Forelimb muscle (tissue), 1 donor: ENCODE measurements around the gene BICC1. TPM values are rescaled to one million over a fixed set of nuclear protein-coding genes. Genes with fewer than 3 reads are reported as not detected.

ENCODE experiments used
- DNase-seq: peaks from one replicate; pipeline ENCODE4 v3.0.0-alpha.2; 2013; ENCODE audit warnings: low read depth
- polyA plus RNA-seq: library from polyadenylated mRNA; unstranded; fragments of 120-200 nt; gene quantifications from one replicate; pipeline ENCODE4 v1.2.1, GENCODE V29; 2013; ENCODE audit not compliant: insufficient read length

BICC1 gene
- polyA plus RNA-seq, 1 donor = 14.5 TPM

DNA sequence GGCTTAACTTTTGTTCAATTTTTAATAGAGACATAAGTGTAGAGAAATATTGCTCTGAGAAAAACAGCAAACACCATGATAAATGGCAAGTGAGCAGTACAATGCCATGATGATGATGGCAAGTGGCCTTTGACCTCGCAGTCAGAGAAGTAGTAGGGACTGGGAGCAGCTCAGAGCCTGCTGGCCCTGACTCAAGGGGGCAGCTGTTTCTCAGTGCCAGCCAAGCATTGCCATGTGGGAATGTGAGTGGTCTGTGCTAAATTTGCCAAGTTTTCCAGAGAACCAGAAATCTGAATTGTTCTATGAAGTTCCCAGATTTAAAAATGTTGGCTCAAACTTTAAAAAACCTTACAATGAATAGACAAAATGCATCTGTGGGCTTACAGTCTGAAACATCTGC is 187.9 kb downstream of the BICC1 start:
- DNase-seq = no peak

DNA sequence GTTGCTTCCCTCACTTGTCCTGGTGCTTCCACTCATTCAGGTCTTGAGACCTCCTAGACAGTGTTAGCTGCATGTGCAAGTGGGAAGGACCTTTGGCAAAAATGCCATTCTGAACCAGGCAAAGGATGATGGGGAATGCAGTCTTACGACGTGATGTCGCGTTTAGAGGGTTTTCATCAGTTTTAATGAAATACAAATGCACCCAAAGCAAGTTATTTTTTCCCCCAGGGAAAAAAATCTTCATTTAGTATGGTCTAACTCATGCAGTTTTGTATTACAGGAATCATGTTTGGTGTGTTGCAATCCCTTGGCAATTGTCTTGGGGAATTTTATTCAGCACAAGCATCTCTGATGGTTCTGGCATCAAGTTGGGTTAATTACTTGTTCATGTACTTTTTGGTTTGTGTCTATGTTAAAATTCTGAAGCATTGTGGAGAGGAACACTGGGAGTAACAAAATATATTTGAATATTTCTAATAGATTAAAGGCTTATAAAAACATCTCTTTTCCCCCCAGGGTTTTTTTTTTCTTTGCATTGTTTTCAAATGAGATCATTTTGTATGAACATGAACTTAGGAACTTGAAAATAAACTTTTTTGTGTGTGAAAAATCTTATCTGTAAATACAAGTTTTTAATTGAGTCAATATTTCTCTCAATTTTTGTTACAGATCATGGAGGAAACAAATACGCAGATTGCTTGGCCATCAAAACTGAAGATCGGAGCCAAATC is 188.9 kb downstream of the BICC1 start:
- no peak for DNase-seq

GRCh38 chr10:58704226-58704625 is 191.6 kb downstream of the BICC1 start:
- no peak for DNase-seq

DNA sequence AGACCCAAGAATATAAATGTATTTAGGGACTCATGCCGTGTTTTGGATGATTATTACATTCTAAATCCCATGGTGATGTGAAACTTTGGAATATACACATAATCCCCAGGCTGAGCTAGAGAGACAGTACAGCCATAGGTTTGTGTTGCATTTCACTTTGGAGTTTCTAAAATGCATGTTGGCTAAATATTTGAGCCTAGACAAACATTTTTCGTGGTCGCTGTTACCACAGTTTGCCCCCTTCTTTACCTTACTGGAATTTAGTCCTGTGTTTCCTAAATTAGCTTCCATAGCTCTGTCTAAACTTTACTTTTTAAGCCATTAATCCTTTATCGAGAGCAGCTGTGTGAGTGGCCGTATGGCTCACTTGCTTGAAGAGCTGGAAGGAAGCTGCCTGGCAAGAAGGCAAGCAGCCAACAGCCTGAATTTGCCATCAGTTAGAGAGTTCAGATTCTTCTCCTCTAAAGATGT is 192.0 kb downstream of the BICC1 start:
- no peak for DNase-seq

DNA sequence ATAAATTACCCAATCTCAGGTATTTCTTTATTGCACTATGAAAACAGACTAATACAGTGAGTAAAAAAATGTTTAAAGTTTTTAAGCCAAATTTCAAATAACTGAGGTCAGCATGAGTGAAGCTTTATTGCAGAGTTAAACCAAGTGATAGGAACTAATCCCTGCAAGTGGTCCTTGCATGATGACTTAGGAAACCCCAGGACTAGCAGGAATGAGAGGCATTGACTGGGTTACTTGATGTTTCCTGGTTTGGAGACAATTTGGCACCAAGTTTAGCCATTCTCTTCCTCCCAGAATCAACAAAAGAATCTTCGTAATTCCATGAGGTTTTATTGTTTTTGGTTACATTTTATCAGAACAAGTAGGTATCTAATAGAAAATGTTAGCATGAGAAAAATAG is 194.2 kb downstream of the BICC1 start:
- no peak for DNase-seq

GRCh38 chr10:58712141-58712540 is 199.5 kb downstream of the BICC1 start:
- DNase-seq = no peak

DNA sequence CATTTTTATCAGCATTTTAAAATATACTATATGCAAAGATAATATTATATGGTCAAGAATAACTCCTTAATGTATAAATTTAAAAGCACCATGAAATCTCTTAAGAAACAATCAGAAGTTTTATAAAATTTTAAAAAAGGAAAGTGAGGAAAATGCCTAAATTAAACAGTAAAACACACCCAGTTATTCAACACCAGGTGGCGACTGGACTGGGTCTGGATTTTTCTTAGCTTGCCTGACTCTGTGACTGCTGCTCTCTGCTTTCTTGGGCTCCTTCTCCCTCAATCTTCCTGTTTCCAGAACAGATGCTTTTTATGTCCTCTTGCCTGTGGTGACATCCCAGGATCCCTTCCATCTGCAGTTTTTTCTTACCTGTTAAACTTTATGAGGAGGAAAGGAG is 200.3 kb downstream of the BICC1 start:
- no peak for DNase-seq

- no peak for DNase-seq
These were observed 201.7 kb downstream of the BICC1 start for GRCh38 chr10:58714409-58714808.

DNA sequence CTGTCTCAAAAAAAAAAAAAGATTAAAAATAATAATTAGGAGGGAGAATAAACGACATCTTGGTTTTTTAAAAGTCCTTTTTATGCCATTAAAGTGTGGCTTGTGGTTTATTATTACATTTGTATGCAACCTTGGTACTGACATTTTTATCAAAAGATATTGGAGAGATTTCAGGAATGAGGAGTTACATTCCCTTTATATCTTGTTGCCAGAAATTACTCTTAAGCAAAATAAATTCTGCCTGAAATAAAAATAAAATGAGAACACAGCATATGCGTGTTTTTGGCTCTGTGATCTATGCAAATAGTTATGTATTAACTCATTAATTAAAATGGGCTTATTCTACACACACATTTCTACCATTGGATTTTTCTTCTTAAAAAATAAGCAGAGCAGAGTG is 202.4 kb downstream of the BICC1 start:
- DNase-seq = no peak

- DNase-seq = no peak
These were observed 205.9 kb downstream of the BICC1 start for GRCh38 chr10:58718596-58718995.

GRCh38 chr10:58721601-58722281 is 209.1 kb downstream of the BICC1 start:
- DNase-seq = peak; percentile 88

GRCh38 chr10:58723186-58723585 is 210.5 kb downstream of the BICC1 start:
- no peak for DNase-seq

DNA sequence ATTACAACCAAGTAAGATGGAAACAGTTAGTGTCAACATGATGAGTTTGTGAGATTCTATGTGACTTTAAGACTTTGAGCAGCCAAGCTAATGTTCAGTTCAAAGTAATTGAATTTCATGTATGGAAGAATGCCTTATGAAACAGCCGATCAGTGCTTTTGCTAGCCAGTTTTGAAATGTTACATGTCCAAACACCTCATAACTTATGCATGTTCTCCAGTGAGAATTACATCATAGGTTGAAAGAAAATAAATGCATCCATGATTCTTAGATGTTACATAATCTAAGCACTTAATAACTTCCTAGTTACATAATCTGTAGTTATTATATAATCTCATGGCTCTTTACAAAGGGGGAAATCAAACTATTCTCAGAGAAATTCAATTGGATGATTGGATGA is 211.3 kb downstream of the BICC1 start:
- DNase-seq = peak; percentile 65

DNA sequence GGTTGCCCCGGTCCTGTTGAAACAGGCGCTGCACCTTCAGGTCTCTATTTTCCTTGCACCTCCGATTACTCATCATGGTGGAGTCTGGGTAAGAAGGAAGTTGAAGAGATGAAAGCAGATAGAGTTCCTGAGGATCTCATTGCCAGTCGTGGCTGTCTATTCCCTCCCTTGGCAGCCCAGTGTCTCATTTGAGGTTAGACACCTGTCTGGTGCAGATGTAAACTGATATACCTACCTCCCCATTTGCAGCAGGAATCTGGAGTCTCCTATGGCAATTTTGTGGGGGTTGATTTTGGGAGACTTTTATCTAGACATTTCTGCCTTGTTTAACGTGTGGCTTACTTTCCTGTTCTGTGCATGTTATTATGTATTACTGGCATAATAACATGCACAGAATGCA is 212.1 kb downstream of the BICC1 start:
- no peak for DNase-seq

DNA sequence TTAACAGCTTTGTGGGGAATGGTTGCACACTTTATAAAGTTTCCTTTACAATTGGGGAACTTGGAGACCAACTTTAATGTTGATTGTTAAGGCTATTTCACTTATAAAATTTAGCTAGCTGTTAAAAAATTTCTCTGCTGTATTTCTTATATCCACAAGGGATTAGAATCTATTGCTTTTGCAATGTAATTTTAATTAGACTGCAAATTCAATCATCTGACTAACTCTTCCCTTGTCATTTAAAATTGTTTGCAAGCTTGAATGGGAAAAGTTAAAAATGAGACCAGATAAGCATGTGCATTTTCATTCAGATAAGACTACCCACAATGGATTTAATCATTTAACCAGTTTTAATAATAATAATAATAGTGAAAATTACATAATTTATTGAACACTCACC is 213.2 kb downstream of the BICC1 start:
- no peak for DNase-seq

GRCh38 chr10:58727633-58728032 is 215.0 kb downstream of the BICC1 start:
- no peak for DNase-seq

- DNase-seq = no peak
These were observed 218.6 kb downstream of the BICC1 start for GRCh38 chr10:58731276-58731675.

- no peak for DNase-seq
These were observed 220.8 kb downstream of the BICC1 start for GRCh38 chr10:58733436-58733835.

- DNase-seq = no peak
These were observed 221.4 kb downstream of the BICC1 start for GRCh38 chr10:58734116-58734515.

DNA sequence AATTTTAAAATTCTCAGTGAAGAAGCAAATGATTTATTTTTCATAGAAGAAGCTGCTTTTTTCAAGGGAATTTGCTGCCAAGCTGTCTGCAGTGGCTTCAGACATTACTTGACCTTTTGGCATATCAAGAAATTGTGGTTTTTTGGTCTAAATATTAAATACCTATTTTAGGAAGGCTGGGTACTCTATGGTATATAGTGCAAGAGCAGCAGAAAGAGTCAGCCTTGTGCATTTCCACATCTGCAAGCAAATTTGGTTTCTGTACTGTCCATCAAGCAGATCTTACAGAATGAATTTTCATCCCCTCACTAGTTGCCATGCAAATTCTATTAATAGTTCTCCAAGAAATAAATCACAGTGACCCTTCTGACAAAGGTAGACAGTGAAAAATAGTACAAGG is 222.0 kb downstream of the BICC1 start:
- DNase-seq = no peak

DNA sequence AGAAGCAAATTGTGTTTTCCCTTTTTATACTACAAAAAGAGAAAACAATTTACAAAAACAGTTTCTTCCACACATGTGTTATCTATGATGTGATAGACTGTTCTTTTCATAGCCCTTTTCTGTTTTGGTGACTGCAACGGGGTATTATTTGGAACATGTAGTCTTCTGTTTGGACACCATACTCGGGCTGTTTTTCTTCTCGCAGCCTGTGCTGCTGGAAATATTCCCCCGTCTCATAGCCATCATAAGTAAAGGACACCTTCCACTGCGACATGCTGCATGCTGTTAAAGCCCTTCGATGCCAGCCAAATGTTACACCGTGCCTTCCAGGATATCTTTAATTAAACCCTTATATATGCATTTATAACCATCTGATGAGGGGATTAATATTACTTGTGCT is 222.4 kb downstream of the BICC1 start:
- no peak for DNase-seq

DNA sequence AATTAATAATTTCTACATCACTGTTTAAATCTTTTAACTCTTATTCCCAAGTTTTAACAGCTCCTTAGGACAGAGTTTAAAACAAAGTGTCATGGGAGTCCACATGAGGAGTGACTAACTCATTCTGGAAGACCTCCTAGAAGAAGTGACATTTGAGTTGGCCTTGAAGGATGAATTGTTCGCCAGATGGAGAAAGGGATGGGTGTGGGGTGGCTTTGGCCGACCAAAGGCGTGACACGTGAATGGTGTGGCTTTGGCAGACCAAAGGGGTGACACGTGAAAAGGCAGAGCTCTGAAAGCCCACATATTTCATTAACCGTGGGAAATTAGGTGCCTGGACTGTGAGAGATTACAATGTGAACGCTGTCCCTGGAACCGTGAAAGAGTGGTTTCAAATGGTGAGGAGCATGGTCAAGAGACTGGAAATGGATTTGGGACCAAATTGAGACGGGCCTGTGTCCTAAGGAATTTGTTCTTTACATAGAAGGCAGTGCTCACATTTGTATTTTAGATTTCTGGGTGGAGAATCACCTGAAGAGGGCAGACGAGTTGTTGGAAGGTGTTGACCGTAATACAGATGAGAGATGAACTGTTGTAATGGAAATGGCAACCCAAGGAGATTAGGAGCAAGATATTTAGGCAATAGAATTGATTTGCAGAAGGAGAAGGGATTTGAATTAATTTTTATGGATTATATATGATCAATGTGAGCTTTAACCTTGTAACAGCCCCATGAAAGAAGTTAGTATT is 228.1 kb downstream of the BICC1 start:
- DNase-seq = no peak

GRCh38 chr10:58741673-58742072 is 229.0 kb downstream of the BICC1 start:
- no peak for DNase-seq
